NCI-H345 treated with DMSO at 0.1 percent for 48 hours (cell line): ENCODE results near the gene HRAS.

Source experiments
- DNase-seq: peaks from one replicate; lab custom pipeline; 2025; ENCODE audit not compliant: unreplicated experiment; lab: John Stamatoyannopoulos, UW

The HRAS gene

GRCh38 chr11:554428-555226 lies 19.3 kb upstream of the HRAS start:
- DNase-seq, result peak; percentile 80

DNA sequence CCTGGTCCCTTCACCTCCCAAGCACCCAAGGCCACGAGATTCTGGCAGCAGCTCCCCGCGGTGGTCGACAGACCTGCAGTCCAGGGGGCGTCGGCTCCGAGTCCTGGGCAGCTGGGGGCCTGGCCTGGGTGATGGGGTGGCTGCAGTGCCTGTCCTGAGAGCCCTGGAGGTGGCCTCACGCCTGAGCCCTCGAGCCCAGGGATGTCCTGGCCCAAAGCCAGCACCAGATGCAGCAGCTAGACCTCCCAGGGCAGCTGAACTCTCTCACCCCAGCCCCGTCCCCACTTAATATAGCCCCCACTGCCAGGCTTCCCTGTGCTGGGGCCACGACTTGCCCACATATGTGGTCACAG lies 18.6 kb upstream of the HRAS start:
- no peak for DNase-seq

GRCh38 chr11:553083-553987 lies 18.0 kb upstream of the HRAS start:
- no peak for DNase-seq

DNA sequence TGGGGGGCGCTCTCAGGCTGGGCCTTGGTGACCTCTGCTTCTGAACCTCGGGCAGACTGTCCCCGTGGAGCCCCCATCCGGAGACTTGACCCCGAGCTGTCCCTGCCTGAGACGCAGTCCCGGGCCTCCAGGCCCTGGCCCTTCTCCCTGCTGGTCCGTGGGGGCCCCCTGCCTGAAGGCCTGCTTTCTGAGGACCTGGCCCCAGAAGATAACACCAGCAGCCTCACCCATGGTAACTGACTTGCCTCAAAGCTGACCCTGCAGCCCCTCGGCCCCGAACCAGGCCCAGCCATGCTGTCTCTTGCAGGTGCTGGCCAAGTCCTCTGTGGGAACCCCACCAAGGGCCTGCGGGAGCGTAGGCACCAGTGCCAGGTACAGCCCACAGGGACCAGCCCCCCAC lies 16.2 kb upstream of the HRAS start:
- DNase-seq, result no peak

DNA sequence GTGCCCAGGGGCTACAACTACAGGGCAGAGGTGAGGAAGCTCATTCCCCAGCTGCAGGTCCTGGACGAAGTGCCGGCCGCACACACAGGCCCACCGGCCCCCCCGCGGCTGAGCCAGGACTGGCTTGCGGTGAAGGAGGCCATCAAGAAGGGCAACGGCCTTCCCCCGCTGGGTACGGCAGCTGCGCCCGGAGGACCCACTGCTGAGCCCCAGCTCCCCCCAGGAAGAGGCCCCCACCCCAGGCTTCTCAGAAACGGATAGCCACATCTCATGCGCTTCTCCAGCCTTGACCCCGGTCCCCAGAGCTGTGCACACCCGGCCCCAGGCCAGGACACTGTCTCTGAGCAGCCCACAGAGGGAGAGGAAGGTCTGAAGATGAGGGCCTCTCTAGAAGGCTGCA lies 15.8 kb upstream of the HRAS start:
- DNase-seq, result no peak

DNA sequence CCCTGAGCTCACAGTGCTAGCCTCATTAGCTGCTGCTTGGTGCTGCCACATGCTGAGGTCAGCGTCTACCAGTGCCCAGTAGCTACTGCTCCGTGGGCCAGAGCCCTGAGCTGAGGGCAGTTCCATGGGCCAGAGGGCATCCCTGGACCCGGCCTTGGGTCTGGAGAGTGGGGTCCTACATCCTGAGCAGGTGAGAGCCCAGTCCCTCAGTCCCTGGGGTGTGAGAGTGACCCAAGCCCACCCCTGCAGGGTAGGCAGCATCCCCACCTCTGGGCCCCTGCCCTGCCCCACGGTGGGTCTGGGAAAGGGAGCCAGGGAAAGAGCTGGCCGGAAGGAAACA lies 15.3 kb upstream of the HRAS start:
- DNase-seq, result no peak

DNA sequence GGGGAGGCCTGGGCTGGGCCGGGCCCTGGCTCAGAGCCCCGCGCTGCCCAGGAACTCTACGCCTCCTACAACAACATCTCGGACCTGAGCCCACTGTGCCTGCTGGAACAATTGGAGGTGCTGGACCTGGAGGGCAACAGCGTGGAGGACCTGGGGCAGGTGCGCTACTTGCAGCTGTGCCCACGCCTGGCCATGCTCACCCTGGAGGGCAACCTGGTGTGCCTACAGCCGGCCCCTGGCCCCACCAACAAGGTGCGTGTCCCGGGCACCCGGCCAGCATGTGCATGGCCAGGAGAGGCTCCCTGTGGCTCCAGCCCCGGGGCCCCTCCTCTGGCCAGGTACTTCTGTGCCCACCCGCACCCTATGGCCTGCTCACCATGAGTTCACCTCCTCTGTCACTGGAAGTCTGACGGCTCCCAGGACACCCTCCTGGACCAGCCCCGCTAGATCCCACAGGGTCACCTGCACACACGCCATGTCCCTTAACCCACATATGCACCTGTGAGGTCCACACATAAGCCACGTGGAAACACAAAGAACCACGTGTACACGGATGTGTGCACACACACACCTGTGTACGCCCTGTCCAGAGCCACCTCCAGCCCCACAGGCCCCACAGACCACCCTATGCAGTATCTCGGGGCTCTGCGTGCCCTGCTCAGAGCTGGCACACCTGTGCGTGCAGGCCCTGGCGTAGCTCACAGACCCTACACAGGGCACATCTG lies 14.8 kb upstream of the HRAS start:
- DNase-seq, result no peak

DNA sequence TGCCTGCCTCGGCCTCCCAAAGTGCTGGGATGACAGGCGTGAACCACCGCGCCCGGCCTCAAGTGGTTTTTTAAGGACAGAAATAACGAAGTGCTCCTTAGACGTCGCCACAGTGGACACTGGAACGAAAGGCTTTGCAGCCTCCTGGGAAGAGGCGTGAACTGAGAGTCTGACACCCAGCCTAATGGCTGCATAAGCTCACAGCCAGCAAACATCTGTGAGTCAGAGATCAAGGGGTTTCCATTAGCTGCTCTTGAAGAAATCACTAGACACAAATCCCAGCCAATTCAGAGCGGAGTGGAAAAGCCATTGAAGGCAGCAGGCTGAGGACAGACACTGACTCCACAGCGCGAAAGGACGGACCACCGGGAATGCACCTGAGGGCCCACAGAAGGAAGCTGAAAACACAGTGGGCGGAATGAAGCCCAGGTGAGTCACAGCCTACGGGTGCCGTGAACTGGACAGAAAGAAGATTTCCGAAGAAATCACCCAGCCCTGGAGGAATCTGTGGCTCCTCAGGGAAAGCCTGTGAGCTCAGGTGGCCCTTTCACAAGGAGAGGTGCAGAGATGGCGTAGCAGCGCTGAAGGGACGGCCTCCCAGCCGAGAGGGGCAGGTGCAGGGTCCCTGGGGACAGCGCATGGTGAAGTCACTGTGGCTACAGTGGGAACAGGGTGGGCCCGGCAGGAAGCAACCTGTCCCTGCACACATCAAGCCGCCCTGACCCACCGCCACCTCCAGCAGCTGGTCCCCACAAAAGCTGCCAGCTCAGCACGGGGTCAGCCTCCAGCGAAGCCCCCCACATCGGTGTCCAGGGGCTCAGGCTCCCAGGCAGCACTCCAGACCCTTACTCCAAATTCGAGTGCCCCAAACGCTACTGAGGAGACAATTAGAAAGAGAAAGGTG lies 13.6 kb upstream of the HRAS start:
- DNase-seq, result no peak

DNA sequence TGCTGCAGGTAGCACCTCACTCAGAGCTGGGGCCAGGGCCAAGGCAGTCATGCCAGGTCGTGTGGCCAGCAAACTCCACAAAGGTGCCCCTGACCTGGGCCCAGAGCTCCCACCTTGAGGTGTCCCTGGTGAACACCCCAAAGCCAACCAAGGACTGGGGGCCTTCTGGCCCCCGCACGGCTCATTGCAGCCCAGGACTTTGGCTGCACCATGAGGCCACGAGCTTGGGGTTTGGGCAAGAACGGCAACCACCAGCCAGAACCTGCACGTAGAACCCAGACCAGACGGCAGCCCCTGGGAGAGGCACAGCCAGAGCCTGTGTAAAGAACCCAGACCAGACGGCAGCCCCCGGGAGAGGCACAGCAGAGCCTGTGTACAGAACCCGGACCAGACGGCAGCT lies 9.8 kb upstream of the HRAS start:
- no peak for DNase-seq

DNA sequence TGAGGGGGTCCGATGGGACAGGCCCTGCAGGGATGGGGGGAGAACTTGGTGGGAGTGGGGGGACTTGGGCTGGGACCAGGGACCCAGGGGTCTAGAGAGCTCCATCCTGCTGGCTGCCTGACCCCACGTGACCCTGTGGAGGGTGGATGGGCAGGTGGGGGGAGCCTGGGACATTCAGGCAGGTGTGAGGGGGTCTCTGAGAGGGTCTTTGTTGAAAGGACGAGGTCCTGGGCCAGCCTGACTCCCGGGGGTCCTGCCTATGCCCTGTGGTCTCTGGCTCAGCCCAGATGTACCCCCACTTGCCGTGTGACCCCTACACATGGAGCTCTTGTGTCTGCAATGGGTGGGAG lies 9.4 kb upstream of the HRAS start:
- DNase-seq, result no peak

DNA sequence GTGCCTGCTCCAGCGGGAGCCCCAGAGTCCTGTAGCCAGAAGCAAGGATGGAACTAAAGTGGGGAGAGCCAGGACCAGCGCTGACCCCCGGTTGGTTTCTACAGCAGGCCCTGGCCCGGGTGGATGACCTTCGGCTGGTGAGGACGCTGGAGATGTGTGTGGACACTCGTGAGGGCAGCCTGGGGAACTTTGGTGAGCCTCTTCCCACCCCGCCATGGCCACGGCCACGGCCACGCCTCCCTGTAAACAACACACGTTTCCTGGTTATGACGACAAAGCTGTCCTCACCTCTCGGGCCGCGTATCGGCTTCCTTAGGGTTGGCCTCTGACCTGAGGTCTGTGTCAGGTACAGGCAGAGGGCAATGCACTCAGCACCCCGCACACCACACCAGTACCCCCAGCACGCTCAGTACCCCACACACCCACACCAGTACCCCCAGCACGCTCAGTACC lies 6.1 kb upstream of the HRAS start:
- DNase-seq, result no peak

DNA sequence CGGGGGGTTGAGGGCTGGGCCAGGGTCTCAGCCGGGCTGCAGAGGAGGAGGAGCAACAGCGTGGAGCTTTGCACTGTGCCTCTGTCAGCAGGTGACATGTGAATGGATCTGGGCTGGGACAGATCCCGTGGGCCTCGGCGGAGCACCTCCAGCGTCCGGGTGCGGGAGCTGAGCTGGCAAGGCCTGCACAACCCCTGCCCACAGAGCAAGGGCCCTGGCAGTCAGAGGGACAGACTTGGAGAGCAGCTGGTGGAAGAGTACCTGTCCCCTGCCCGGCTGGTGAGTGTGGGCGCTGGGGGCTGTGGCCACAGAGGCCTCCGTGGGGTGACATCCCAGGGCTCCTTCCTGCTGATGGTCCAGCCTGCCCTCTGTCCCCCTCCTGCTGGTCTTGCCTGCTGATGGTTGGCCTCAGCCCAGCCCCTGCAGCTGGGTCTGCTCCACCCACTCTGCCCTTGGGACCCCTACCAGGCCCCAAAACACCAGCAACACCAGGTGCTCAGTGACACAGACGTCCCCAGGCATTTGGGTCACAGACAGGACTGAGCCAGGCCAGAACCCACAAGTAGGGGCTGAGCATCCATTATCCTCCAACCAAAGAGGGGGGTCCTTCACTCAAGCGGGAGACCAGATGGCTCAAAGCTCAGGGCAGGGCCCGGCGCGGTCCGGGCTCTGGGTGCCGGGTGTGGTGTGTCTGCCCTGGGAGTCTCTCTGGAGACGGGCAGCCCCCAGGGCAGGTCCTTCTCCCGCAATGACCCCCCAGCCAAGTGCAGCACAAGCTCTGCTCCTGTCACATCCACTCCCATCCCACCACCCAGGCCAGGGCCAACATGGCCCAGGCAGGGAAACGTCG lies 5.4 kb upstream of the HRAS start:
- no peak for DNase-seq

DNA sequence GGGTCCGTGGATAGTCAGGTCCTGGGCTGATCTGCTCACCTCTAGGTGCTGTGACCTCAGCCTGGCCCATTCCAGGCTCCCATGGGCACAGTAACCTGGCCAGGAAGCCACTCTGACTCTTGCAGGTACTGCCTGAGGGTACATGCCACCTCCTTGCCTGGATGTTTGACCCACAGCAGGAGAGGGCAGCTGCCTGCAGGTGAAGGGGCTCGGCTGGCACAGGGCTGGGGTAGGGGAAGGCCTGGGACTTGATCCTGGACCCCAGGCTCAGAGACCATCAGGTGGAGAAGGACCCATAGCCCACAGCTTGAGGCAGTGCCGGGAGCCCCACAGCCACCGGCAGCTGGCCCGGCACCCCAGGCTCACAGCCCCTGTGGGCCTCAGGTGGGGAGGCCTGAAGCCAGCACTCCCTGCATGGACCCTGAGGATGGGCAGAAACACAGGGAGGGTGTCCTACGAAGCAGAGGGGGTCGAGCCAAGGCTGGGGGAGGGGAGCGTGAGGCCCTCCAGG lies 4.7 kb upstream of the HRAS start:
- DNase-seq, result no peak

GRCh38 chr11:538431-539051 lies 3.2 kb upstream of the HRAS start:
- no peak for DNase-seq

DNA sequence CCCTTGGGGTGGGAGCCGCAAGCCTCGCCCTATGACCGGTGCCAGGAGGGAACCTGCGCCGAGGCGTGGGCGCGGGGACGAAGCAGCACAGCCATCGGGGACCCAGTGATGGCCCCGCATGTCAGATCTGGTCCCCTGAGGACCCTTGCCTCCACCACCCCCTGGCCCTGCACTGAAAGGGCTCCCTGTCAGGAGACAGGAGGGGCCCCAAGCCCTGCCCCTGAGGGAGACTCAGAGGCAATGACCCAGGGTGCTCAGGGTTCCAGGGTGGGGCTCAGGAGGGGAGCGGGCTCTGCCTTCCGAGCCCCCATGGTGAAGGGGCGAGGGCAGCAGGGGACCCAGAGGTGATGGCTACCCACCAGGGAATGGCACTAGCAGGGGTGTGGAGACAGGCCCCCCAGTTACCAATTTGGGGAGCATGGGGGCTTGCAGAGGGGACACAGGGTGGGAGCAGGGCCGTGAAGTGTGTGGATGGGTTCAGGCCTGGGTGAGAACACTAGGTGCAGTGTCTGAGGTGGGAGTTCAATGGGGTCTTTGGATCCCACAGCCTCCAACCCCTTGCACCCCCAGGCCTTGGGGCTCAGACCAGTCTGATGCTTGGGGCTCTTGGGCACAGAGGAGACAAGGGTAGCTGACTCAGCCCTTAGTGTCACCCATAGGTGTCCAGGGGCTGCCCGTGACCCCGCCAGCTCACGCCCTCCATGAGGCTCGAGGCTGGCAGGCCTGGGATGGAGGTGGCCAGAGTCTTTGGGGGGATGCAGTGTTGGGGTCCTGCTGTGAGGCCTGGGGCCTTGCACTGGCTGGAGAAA lies 2.5 kb upstream of the HRAS start:
- no peak for DNase-seq

DNA sequence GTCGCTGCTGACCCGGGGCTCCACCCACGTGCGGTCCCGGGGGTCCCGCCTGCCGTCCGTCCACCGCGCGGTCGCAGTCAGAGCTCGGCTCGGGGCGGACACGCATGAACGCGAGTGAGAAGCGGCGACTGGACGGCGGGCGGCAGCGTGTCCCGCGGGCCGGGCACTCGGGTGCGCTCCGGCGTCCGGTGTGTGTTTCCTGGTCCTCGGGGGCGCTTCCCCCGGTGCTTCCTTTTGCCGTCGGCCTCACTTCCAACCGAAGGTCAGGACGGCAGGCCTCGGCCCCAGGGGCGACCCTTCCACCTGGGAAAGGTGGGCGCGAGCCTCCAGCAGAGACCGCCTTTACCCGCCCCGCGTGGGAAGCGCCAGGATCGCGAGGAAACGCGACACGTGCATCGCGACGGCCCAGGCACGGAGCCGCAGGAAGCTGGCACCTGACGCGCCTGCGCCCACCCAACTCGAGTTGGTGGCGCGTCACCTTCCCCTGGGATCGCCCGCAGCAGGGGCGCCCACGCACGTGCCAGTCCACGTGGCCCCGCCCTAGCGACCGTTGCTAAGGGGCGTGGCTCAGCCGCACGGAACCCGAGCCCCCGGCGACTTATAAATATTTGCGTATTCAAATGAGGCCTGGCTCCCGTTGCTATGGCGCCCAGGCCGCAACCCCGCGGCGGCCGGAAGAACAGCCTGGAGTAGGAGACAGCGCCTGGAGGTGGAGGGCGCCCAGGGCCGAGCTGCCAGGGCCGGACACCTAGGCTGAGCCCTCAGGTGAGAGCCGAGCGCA lies 1.7 kb upstream of the HRAS start, which contains the start of gene LRRC56:
TSS of gene LRRC56 (plus strand) at position 687 of the 781 bp plus-strand sequence. CDS start 3,158 bp downstream, outside the sequence.
- peak; percentile 61 for DNase-seq

GRCh38 chr11:535210-535518 lies 212 bp downstream of the HRAS start:
- DNase-seq, result no peak
